ENCODE results near the gene FGD2.

FGD2 gene, protein sequence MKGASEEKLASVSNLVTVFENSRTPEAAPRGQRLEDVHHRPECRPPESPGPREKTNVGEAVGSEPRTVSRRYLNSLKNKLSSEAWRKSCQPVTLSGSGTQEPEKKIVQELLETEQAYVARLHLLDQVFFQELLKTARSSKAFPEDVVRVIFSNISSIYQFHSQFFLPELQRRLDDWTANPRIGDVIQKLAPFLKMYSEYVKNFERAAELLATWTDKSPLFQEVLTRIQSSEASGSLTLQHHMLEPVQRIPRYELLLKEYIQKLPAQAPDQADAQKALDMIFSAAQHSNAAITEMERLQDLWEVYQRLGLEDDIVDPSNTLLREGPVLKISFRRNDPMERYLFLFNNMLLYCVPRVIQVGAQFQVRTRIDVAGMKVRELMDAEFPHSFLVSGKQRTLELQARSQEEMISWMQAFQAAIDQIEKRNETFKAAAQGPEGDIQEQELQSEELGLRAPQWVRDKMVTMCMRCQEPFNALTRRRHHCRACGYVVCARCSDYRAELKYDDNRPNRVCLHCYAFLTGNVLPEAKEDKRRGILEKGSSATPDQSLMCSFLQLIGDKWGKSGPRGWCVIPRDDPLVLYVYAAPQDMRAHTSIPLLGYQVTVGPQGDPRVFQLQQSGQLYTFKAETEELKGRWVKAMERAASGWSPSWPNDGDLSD

DNA sequence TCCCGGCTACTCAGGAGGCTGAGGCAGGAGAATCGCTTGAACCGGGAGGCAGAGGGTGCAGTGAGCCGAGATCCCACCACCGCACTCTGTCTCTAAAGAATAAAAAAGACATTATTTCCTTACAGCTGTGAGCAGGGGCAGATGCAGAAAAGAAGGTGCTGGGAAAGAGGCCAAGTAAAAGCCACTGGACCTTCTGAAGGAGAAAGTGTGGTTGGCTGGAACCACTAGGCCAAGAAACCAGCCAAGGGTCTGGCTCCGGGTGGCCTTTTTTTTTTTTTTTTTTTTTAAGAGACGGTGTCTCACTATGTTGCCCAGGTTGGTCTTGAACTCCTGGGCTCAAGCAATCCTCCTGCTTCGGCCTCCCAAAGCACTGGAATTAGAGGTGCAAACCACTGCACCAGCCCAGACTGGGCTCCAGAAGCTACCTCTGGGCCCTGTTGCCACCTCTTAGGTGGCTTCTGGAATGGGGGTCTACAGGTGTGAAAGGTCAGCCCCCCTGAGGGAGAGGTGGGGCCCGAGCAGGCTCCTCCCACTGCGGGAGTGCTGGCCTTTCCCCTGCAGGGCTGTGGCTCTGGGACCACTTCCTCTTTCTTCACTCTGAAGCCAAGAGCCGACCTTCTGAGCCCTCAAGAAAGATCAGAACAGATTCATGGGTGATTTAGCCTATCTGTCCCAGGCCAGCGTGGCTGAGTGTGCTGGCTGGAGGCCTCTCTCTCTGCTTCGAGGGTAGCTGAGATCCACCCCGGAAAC is at the start of gene FGD2:
TSS of gene FGD2 (plus strand) at position 595 of the 750 bp plus-strand sequence. CDS start 163 bp downstream, outside the sequence.
- no peak for DNase-seq

DNA sequence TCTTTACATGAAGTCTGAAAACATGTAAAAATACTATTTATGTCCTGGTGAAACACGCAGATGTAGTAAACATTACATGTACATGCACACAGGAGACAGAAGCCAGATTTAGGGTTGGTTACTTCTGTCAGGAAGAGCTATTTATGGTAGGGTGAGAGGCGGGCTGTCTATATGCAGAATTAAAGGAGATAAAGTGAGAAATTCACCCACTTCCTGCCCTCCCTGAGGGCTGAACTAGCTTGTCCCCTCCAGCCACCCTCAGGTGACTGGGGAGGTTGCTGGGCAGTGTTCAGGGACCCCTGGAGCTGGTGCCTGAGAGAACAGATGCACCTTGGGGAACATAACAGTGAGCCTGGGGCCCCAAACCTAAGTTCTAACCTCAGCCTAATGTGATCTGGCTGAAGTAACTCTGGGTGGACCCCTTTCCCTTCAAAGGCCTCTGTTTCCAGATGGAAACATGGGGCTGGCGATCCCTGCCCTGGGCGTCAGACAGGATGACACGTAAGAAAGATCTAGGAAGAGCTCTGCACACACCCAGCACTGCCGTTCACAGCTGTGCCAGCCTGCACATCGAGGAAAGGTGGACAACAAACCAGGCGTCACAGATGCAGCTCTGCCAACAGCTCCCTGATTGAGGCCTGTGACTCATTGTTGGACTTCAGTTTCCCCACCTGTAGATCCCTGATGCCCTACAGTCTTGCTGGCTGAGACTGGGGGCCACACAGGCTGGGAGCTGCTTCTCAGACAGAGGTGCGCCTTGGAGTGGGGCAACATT is 49.6 kb upstream of the FGD2 start:
- DNase-seq = no peak

GRCh38 chr6:36956446-36956820 is 49.0 kb upstream of the FGD2 start:
- DNase-seq = no peak

DNA sequence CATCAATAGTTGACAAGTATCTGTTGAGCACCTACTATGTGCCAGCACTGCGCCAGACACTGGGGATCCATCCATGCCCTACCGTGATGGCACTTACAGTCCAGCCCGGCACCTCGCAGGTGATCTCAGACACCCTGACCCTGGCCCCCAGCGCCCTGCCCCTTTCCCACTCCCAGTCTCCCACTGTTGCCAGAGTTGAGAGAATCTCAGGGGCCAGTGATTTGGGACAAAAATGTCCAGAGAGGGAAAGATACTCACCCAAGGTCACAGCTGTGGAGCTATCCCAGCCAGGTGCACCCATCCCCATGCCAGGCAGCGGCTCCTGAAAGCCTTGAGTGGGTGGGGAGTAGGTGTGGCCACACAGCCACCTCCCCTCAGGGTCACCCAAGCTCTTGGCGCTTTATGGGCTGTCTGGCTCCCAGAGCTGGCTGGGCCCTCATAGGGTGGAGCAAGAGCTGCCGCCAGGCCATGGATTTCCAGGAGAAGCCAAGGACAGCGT is 47.6 kb upstream of the FGD2 start:
- DNase-seq = no peak

DNA sequence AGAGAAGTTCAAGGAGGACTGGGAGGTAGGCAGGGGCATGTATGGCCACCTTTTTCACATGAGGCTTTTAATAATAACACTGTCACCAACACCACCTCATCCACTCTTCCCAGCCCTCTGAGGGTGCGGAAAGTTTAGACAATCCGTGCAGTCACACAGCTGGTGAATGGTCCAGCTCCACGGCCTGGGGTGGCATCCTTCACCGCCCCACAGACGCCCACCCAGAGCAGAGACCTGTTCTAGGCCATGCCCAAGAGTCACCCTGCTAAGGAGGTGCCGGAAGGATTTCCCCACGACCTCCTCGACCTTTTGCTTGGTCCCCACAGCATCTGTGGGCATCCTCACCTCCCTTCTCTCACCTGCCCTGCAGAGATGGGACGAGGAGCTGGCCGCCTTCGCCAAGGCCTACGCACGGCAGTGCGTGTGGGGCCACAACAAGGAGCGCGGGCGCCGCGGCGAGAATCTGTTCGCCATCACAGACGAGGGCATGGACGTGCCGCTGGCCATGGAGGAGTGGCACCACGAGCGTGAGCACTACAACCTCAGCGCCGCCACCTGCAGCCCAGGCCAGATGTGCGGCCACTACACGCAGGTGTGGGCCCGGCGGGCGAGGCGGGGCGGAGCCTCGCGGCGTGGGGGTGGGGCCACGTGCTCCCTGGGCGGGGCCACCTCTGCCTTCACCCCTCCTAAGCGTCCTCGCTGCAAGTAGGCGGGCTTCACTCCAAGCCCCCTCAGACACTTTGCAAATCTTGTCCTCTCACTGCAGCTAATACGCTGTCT is 46.5 kb upstream of the FGD2 start:
- no peak for DNase-seq

DNA sequence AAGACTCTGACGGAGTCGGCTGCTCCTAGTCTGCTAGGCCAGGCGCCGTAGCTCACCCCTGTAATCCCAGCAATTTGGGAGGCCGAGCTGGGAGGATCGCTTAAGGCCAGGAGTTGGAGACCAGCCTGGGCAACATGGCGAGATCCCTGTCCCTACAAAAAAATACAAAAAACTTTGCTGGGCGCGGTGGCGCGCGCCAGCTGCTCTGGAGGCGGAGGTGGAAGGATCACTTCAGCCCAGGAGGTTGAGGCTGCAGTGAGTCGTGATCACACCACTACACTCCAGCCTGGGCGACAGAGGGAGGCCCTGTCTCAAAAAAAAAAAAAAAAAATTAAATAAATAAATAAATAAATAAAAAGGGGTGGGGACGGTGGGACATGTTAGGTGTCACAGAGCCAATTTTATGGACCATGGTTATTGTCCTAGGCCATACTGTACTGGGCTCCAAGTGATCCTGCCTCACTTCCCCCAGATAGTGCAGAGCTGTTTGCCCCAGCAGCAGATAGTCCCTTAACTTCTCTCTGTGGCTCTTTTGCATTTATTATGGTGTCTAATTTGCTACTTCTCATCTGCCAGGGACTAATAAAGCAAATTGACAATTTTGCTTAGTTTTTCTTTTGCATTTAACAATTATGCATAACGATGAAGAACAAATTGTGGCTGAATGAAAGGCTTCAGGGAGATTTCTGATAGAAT is 45.8 kb upstream of the FGD2 start:
- no peak for DNase-seq

- DNase-seq = no peak
Observed at GRCh38 chr6:36961441-36962435, 43.7 kb upstream of the FGD2 start.

GRCh38 chr6:36962874-36963273 is 42.6 kb upstream of the FGD2 start:
- no peak for DNase-seq

DNA sequence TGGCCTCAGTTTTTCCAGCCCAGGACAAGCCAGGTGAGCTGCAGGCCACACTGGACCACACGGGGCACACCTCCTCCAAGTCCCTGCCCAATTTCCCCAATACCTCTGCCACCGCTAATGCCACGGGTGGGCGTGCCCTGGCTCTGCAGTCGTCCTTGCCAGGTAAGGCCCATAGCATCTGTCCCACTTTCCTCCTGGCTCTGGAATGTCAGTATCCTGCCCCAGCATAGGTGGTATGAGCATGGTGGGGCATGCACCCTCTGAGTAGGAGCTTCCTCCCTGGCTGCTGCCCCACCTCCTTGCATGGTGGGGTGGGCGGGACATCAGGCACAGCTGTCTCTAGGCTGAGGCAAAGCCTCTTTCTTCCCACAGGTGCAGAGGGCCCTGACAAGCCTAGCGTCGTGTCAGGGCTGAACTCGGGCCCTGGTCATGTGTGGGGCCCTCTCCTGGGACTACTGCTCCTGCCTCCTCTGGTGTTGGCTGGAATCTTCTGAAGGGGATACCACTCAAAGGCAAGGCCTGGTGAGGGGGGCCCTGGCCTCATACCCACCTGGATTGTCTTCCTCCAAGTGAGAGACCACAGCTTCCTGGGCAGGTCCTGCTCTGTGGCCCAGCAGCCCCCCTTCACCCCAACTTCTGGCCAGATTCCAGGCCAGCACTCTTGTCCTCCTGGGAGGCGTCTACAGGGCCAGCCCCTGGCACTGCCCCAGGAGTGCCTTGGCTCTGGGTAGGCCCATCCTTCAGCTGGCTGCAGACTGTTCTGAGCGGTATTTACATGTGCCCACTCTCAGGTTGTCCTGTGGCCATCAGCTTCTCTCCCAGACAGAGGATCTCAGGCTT is 41.8 kb upstream of the FGD2 start:
- DNase-seq = no peak

DNA sequence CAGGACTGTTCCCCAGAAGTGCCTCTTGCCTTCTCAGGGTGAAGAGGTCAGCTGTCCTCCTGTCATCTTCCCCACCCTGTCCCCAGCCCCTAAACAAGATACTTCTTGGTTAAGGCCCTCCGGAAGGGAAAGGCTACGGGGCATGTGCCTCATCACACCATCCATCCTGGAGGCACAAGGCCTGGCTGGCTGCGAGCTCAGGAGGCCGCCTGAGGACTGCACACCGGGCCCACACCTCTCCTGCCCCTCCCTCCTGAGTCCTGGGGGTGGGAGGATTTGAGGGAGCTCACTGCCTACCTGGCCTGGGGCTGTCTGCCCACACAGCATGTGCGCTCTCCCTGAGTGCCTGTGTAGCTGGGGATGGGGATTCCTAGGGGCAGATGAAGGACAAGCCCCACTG is 41.1 kb upstream of the FGD2 start:
- no peak for DNase-seq

DNA sequence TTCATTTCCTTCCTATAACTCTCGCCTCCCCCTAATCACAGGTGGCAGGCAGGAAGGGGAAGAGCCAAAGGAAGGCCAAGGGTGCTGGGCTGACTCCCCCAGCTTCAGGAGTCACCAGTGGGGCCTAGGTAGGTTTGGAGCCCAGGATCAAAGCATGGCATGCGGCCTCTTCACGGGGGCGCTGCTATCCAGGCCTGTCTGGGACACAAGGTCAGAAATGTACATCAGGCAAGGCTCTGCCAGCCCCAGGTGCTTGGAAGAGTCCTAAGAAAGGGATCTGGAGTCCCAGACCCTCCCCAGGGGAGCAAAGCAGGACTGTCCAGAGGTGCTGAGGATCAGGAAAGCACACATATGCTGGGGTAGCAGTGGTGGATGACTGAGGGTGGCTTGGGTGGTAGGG is 40.5 kb upstream of the FGD2 start:
- DNase-seq = no peak

DNA sequence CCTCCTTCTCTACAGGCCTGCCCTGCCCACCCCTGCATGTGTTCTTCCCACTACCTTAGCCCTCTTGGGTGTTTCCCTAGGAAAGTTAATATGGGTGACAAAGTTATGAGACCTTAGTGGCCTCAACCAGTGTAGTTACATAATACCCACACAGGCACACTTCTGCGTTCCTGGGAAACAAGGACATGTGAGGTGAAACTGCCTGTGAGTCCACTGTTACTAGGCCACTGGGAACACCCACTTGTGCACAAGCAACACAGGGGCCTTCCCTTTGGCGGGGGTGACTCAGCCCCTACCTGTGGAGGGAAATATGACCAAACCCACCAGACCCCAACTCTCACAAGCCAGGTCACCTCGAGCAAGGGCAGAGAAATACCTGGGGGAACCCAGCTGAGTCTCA is 38.2 kb upstream of the FGD2 start:
- DNase-seq = no peak

- no peak for DNase-seq
Observed at GRCh38 chr6:36967757-36968156, 37.7 kb upstream of the FGD2 start.

GRCh38 chr6:36968266-36968977 is 37.0 kb upstream of the FGD2 start:
- DNase-seq = no peak

- no peak for DNase-seq
Observed at GRCh38 chr6:36969240-36969691, 36.2 kb upstream of the FGD2 start.

GRCh38 chr6:36969988-36970891 is 35.2 kb upstream of the FGD2 start:
- DNase-seq = no peak

Data from NCI-H774 (cell line).